ENCODE results near the gene PTPRT.

The PTPRT gene

GRCh38 chr20:42938441-42939205, 251.1 kb downstream of the PTPRT start:
- Histone ChIP-seq H3F3A (ENCODE audit: insufficient read depth, low read length) (no peaks in the 10 kb centered on the region), H3K36me3 (replicated peaks; ENCODE audit: insufficient read depth, low read length) (no peaks in the 10 kb centered on the region), H3K4me3 (ENCODE audit: low read length) (no peak overlapping the region), H3K27me3 (replicated peaks; ENCODE audit: insufficient read depth, low read length) (no peaks in the 10 kb centered on the region), H2AFZ (ENCODE audit: low read length) (no peak overlapping the region), H4K20me1 (ENCODE audit: insufficient read depth, low read length) (no peaks in the 10 kb centered on the region), H3K79me2 (ENCODE audit: low read length) (no peaks in the 10 kb centered on the region), H3K27ac (ENCODE audit: low read length) (no peak overlapping the region), H3K9me3 (replicated peaks; ENCODE audit: insufficient read depth, low read length) (no peaks in the 10 kb centered on the region), H3K4me2 (ENCODE audit: low read depth, low read length) (no peak overlapping the region), H3K4me1 (ENCODE audit: low read length) (no peaks in the 10 kb centered on the region), H3K9ac (ENCODE audit: low read length) (no peak overlapping the region), H3K9me2 (replicated peaks; ENCODE audit: insufficient read depth, low read length) (no peaks in the 10 kb centered on the region)
- DNase-seq: no peak
- TF ChIP-seq CTCF (IDR thresholded peaks at IDR 0.05; ENCODE audit: low read length) (no peak), EZH2 (optimal IDR thresholded peaks at IDR 0.05; ENCODE audit: low read depth, low read length) (no peak), EZH2phosphoT487 (IDR thresholded peaks at IDR 0.05; ENCODE audit: low read length) (no peak)

GRCh38 chr20:42936482-42936881, 253.2 kb downstream of the PTPRT start:
- Histone ChIP-seq H2AFZ (ENCODE audit: low read length) (no peak overlapping the region), H3K4me2 (ENCODE audit: low read depth, low read length) (no peak overlapping the region), H3K9me2 (replicated peaks; ENCODE audit: insufficient read depth, low read length) (no peaks in the 10 kb centered on the region), H3K27me3 (replicated peaks; ENCODE audit: insufficient read depth, low read length) (no peaks in the 10 kb centered on the region), H3K4me3 (ENCODE audit: low read length) (no peak overlapping the region), H3K9me3 (replicated peaks; ENCODE audit: insufficient read depth, low read length) (no peaks in the 10 kb centered on the region), H3K27ac (ENCODE audit: low read length) (no peak overlapping the region), H3K79me2 (ENCODE audit: low read length) (no peaks in the 10 kb centered on the region), H3F3A (ENCODE audit: insufficient read depth, low read length) (no peaks in the 10 kb centered on the region), H3K9ac (ENCODE audit: low read length) (no peak overlapping the region), H3K4me1 (ENCODE audit: low read length) (no peaks in the 10 kb centered on the region), H4K20me1 (ENCODE audit: insufficient read depth, low read length) (no peaks in the 10 kb centered on the region), H3K36me3 (replicated peaks; ENCODE audit: insufficient read depth, low read length) (no peaks in the 10 kb centered on the region)
- no peak for DNase-seq
- no peak for TF ChIP-seq CTCF (IDR thresholded peaks at IDR 0.05; ENCODE audit: low read length)

GRCh38 chr20:42924215-42924614, 265.5 kb downstream of the PTPRT start:
- no peaks in the 10 kb centered on the region for H3K9me3 ChIP-seq (replicated peaks; ENCODE audit: insufficient read depth, low read length)
- no peak overlapping the region for H3K4me3 ChIP-seq (ENCODE audit: low read length)
- no peak for DNase-seq
- no peak overlapping the region for H3K27ac ChIP-seq (ENCODE audit: low read length)
- H3K4me2 ChIP-seq (ENCODE audit: low read depth, low read length): no peak overlapping the region
- H3K9ac ChIP-seq (ENCODE audit: low read length): no peak overlapping the region
- no peaks in the 10 kb centered on the region for H3K4me1 ChIP-seq (ENCODE audit: low read length)
- H3K36me3 ChIP-seq (replicated peaks; ENCODE audit: insufficient read depth, low read length): no peaks in the 10 kb centered on the region
- no peak overlapping the region for H2AFZ ChIP-seq (ENCODE audit: low read length)
- no peaks in the 10 kb centered on the region for H3K27me3 ChIP-seq (replicated peaks; ENCODE audit: insufficient read depth, low read length)
- TF ChIP-seq CTCF (IDR thresholded peaks at IDR 0.05; ENCODE audit: low read length) (no peak), EZH2phosphoT487 (IDR thresholded peaks at IDR 0.05; ENCODE audit: low read length) (no peak), EZH2 (optimal IDR thresholded peaks at IDR 0.05; ENCODE audit: low read depth, low read length) (no peak)
- H4K20me1 ChIP-seq (ENCODE audit: insufficient read depth, low read length): no peaks in the 10 kb centered on the region
- no peaks in the 10 kb centered on the region for H3K9me2 ChIP-seq (replicated peaks; ENCODE audit: insufficient read depth, low read length)
- no peaks in the 10 kb centered on the region for H3K79me2 ChIP-seq (ENCODE audit: low read length)
- no peaks in the 10 kb centered on the region for H3F3A ChIP-seq (ENCODE audit: insufficient read depth, low read length)

All from MM.1S (cell line).